ENCODE measurements around the gene CD180.
"Not testable (repeated sequence)": the region's sequence is repeated elsewhere in the genome, so short reads cannot be mapped to it uniquely, and the experiment has no call there.

Gene CD180

DNA sequence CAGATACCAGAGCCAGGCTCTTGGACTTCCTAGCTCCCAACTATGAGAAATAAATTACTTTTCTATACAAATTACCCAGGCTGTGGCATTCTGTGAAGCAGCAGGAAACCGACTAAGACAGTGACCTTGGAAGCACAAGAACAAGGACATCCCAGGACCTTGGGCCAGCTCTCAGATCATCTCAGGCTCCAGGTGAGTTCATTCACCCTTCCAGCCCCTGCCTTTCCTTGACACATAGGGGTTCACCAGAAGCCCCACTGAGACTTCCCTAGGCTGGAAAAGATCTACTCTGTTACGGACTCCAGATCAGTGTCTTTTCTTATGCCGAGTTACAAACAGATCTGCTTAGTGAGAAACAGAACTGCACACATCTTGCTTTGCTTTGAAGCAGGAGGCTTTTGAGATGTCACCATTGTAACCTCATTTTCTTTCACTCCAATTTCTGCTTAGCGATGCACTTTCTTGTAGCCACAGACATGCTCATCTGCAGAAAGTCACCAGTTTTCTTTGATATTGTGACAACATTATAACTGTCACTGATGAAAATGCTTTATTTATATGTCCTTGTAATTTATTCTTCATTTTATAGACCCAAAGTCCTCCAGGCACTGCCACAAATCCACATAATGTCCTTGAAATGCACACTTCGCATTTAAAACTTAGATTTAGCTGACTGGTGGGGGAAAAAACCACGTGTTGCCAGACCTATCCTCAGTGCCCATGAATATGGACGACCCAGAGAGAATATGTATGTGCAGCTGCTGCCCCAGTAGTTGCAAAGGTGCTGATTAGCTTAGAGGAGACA, 8.1 kb downstream of the CD180 start:
- DNase-seq (ENCODE audit: low spot score), result no peak

DNA sequence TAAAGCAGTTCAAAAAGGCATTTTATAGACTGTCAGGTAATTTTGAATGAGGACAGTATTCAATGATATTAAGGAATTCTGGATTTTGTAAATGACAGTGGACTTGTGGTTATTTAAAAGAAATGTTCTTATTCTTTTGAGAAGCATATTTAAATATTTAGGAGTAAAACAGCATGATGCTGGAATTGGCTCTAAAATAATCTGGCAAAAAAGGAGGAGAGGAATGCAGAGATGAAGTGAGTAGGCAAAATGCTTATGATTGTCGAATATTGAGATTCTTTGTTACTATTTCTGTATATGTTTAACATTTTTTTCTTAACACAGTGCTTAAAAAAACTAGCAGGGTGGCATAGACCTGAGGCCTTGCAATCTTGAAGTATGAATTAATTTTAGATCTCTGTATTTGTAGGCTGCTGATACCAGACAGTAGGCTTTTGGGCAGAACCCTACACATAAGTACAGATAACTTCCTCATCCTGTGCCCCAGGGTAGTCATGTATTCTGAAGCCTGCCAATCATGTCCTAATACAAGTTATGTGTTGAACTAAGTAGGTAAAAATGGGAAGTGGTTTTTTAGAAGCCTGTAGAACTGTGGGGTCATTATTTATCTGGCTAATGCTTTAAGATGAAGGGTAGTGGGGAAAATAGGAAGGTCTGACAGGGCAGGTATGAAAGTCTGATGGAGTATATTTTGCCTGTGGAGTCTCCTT, 9.4 kb downstream of the CD180 start:
- no peak for DNase-seq (ENCODE audit: low spot score)

DNA sequence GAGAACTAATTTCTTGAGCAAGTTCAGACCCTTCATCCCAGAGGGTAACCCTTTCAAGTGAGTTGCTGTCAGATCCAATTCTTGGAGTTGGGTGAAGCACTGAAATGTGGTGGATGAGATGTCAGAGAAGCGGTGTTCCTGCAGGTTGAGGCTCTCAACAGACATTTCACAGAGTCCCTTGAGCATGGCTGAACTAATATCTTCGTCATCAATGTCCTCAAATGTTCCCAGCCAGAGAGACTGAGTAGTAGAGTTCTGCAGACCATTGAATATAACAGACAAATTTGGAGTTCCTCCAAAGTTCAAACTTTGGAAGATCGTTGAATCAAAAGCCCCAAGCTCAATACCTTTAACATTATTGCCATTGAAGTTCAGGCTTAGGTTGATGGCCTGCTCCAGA, 12.7 kb downstream of the CD180 start:
- DNase-seq (ENCODE audit: low spot score), result no peak

DNA sequence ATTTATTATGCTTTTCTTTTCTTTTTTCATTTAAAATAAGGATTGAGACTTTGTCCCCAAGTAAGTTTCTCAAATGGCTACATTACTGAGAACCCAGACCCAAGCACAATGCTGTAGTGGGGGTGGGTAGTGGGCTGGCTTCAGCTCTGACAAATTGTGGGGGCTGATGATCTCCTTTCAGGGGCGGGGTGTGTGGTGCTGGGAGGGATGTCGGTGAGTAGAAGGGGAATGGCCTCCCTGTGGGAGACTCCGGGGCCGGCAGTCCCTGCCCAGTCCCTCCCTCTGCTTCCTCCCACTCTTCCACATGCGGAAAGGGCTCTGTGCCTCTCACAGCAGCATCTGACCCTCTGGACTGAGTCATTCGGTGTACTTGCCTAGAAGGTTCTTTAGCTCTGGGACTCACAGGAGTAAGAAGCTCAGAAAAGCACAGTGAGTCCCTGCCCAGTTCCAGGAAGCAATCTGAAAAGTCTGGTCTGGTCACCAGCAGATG, 14.3 kb downstream of the CD180 start:
- no peak for DNase-seq (ENCODE audit: low spot score)

DNA sequence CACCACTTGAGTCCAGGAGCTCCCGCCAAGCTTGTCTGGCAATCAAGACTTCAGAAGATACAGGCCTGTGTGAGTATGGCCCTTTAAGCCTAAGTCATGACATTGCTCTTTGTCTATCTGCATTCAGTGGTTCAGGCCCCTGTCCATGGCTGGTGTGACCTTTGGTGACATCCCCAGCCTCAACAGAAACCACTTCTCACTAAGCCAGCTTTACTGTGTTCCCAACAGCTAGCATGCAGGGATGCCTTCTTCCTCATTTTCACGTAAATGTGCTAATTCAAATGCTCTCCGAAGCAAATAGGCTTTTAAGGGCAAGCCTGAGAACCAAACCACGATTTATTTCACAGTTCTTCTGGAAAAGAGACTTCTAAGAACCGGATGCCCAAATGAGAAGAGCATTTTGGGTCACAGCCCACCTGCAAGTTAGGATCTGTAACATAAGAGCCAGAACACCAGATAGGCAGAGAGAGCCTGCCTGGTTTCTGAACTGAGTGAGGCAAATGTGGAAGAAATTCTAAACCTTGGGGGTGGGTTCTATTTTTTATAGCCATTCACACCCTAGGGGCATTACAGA, 14.9 kb downstream of the CD180 start:
- DNase-seq (ENCODE audit: low spot score), result no peak

DNA sequence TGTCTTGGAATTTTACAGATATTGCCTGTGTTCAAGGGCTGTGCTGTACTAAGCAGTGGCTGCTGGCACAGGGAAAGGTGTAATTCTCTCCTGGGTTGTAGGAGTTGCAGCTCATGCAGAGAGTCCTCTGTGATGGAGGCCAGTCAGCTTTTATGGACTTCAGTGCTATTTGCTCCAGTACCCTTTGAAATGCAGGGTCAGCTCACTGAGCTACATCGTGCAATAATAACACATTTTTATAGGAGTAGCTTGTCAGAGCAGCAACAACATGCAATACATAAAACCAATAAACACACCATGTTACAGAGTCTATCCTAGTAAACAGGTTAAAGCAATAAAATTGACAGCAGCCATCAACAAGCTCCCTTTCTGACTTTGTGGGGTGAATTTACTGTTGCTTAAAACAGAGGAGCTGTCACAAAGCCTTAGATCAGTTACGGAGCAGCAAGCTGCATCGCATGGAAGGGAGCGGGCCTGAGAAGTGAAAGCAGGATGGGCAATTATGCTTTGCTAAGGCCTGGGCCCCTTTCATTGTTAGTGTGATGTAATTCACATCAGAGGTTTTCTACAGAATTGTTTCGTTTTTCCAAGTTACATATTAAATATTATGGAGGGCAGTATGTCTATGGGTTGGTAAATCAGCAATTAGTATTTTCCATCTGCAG, 16.8 kb downstream of the CD180 start:
- no peak for DNase-seq (ENCODE audit: low spot score)

DNA sequence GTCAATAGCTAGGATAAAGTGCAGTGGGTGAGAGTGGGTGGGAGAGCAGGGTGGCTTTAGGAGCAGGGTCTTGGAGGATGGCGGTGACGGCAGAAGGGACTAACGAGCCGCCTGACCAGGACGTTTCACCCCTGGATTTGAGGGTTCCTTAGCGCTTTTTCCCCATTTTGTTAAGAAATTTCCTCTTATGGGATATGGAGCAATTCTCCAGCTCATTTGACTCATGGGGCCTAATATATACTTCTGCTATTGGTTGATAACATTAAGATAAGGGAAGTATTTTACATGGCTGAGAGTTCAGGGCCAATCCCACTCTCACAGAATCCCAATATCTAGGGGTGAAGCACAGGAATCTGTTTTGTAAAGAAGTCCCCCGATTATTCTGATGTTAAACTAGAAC, 17.6 kb downstream of the CD180 start:
- DNase-seq (ENCODE audit: low spot score), result no peak

DNA sequence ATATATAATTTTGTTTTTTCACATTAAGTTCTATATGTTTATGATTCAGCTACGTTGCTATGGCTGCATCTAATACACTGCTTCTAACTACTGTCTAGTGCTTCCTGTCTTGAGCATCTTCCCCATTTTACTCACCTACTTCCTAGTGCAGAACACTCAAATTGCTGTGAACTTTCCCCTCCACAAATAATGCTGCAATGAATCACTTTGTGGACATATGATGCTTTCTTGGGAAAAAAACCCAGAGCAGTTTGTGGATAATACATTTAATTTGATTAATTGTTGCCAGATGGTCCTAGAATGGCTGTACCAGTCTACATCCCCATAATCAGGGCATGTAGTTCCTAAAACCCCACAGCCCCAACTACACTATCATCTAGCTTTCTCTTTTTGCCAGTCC, 18.5 kb downstream of the CD180 start:
- DNase-seq (ENCODE audit: low spot score), result no peak

DNA sequence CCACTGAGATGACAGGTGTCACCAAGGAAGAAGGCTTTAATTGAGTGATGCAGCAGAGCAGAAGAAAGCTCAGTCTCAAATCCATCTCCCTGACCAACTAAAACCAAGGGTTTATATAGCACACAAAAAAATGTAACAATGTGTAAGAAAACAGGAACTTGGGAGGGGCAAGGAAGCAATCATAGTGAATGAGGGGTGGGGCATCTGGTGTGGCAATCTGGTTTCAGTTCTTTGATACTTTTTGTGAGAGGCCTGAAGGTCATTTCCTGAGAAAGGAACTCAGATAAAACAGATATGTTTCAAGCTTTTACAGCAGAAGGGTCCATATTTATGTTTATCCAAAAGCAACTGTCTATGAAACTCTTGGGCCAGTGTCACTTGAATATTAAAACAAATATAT, 19.7 kb downstream of the CD180 start:
- no peak for DNase-seq (ENCODE audit: low spot score)

DNA sequence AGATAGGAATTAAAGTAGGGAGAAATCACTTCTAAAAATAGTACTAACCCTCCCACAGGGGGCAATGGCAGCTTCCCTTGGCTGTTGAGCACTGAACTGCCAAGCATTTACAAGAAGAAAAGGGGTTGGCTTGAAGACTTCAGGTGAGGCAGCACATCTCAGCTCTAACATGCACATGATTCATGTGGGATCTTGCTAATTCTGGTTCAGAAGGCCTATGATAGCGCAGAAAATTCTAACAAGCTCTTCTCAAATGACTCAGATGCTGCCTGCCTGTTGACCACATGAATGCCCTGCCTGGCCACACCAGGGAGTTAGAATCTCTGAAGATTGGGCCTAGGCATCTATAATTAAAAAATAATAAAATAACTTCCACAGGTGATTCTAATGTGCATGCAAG, 22.6 kb downstream of the CD180 start:
- no peak for DNase-seq (ENCODE audit: low spot score)

DNA sequence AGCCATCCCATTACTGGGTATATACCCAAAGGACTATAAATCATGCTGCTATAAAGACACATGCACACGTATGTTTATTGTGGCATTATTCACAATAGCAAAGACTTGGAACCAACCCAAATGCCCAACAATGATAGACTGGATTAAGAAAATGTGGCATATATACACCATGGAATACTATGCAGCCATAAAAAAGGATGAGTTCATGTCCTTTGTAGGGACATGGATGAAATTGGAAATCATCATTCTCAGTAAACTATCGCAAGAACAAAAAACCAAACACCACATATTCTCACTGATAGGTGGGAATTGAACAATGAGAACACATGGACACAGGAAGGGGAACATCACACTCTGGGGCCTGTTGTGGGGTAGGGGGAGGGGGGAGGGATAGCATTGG, 23.2 kb downstream of the CD180 start:
- DNase-seq (ENCODE audit: low spot score), result not testable (repeated sequence)

DNA sequence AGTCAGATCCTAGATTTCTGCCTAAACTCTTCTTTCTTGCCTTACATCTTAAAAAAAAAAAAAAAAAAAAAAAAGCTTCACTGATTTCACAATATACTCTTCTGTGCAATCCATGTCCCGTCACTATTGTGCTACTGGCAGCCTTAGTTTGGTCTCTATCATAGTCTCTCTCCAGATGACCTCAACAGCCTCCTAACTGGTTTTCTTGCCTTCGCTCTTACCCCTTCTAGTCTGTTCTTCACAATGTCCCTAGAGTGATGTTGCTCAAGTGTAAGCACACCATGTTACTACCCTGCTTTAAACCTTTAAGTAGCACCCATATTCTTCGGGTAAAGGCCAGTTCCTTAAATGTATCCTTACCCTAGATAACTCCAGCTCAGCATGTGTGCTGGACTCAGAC, 25.8 kb downstream of the CD180 start:
- DNase-seq (ENCODE audit: low spot score), result no peak

DNA sequence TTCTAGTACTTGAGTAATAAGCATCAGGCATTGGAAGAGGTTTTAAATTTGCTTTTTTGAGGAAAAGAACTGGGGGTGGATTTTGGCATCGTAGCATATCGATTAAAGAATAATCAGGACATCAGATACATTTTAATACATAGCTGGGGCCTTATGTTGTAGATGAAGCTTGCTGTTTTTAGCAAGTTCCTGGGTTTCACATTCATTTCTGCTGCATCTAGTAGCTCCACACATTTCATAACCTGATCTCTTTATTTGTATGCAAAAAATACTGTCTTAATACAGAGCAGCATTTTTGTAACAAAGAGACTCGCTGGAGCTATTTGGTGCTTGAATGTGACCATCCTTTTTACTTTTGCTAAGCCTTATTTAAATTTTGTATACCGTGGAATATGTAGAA, 28.5 kb downstream of the CD180 start:
- no peak for DNase-seq (ENCODE audit: low spot score)

DNA sequence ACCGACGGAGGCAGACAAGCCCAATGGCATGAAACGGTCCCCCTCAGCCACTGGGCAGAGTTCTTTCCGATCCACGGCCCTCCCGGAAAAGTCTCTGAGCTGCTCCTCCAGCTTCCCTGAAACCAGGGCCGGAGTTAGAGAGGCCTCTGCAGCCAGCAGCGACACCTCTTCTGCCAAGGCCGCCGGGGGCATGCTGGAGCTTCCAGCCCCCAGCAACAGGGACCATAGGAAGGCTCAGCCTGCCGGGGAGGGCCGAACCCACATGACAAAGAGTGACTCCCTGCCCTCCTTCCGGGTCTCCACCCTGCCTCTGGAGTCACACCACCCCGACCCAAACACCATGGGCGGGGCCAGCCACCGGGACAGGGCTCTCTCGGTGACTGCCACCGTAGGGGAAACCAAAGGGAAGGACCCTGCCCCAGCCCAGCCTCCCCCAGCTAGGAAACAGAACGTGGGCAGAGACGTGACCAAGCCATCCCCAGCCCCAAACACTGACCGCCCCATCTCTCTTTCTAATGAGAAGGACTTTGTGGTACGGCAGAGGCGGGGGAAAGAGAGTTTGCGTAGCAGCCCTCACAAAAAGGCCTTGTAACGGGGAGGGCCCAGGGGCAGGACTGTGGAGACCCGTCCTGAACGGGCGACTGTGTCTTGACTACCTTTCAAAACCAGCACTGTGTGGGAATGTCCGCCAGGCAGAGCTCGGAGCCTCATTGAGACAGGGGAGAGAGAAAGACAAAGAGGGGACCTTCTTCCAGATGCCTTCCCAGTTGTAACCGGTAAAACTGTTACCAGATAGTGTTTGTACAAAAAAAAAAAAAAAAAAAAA, 29.9 kb downstream of the CD180 start:
- DNase-seq (ENCODE audit: low spot score), result no peak

DNA sequence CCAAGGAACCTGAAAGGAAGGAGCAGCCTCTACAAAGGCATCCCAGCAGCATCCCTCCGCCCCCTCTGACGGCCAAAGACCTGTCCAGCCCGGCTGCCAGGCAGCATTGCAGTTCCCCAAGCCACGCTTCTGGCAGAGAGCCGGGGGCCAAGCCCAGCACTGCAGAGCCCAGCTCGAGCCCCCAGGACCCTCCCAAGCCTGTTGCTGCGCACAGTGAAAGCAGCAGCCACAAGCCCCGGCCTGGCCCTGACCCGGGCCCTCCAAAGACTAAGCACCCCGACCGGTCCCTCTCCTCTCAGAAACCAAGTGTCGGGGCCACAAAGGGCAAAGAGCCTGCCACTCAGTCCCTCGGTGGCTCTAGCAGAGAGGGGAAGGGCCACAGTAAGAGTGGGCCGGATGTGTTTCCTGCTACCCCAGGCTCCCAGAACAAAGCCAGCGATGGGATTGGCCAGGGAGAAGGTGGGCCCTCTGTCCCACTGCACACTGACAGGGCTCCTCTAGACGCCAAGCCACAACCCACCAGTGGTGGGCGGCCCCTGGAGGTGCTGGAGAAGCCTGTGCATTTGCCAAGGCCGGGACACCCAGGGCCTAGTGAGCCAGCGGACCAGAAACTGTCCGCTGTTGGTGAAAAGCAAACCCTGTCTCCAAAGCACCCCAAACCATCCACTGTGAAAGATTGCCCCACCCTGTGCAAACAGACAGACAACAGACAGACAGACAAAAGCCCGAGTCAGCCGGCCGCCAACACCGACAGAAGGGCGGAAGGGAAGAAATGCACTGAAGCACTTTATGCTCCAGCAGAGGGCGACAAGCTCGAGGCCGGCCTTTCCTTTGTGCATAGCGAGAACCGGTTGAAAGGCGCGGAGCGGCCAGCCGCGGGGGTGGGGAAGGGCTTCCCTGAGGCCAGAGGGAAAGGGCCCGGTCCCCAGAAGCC, 30.8 kb downstream of the CD180 start:
- DNase-seq (ENCODE audit: low spot score), result no peak

DNA sequence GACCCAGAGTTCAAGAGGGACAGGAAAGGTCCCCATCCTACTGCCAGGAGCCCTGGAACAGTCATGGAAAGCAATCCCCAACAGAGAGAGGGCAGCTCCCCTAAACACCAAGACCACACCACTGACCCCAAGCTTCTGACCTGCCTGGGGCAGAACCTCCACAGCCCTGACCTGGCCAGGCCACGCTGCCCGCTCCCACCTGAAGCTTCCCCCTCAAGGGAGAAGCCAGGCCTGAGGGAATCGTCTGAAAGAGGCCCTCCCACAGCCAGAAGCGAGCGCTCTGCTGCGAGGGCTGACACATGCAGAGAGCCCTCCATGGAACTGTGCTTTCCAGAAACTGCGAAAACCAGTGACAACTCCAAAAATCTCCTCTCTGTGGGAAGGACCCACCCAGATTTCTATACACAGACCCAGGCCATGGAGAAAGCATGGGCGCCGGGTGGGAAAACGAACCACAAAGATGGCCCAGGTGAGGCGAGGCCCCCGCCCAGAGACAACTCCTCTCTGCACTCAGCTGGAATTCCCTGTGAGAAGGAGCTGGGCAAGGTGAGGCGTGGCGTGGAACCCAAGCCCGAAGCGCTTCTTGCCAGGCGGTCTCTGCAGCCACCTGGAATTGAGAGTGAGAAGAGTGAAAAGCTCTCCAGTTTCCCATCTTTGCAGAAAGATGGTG, 31.6 kb downstream of the CD180 start:
- DNase-seq (ENCODE audit: low spot score), result no peak

DNA sequence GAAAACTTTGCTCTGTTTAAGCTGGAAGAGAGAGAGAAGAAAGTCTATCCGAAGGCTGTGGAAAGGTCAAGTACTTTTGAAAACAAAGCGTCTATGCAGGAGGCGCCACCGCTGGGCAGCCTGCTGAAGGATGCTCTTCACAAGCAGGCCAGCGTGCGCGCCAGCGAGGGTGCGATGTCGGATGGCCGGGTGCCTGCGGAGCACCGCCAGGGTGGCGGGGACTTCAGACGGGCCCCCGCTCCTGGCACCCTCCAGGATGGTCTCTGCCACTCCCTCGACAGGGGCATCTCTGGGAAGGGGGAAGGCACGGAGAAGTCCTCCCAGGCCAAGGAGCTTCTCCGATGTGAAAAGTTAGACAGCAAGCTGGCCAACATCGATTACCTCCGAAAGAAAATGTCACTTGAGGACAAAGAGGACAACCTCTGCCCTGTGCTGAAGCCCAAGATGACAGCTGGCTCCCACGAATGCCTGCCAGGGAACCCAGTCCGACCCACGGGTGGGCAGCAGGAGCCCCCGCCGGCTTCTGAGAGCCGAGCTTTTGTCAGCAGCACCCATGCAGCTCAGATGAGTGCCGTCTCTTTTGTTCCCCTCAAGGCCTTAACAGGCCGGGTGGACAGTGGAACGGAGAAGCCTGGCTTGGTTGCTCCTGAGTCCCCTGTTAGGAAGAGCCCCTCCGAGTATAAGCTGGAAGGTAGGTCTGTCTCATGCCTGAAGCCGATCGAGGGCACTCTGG, 32.6 kb downstream of the CD180 start:
- no peak for DNase-seq (ENCODE audit: low spot score)

DNA sequence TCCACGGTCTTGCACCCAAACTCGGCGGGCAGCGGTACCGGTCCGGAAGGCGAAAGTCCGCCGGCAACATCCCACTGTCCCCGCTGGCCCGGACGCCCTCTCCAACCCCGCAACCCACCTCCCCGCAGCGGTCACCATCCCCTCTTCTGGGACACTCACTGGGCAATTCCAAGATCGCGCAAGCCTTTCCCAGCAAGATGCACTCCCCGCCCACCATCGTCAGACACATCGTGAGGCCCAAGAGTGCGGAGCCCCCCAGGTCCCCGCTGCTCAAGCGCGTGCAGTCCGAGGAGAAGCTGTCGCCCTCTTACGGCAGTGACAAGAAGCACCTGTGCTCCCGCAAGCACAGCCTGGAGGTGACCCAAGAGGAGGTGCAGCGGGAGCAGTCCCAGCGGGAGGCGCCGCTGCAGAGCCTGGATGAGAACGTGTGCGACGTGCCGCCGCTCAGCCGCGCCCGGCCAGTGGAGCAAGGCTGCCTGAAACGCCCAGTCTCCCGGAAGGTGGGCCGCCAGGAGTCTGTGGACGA, 33.3 kb downstream of the CD180 start:
- DNase-seq (ENCODE audit: low spot score), result no peak

DNA sequence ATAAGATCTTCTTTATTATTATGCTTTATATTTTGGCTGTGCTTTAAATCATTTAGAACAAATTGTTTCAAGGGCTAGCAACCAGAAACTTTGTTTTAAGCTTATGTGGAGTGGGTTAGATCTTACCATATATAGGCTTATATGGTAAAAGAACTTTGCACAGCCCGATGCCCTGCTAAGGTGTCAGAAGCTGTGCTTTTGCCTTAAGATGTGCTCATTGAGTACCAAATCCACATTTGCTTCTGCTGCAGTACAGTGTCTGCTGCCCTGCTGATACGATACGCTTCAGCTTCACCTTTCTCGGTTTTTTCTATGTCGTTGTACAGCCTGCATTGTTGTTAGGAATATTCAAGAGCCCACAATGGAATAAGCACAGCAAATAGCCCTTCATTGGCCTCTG, 34.8 kb downstream of the CD180 start:
- DNase-seq (ENCODE audit: low spot score), result no peak
